AG04450 (cell line): ENCODE data around the gene LEAP2. TPM values are rescaled to one million over a fixed set of nuclear protein-coding genes. Genes with fewer than 3 reads are reported as not detected.
A peak's percentile ranks its signal among the peaks of the same experiment; 100 is the strongest.

Source experiments
- CTCF ChIA-PET: fragments of 300-600, 350-600 bp; formaldehyde crosslinking; extraction: SDS; loops from one replicate; lab custom pipeline; 2022; ENCODE audit warnings: antibody characterized with exemption, inconsistent platforms; lab: Charles Lee
- POLR2A ChIA-PET: fragments of 350-600 bp; formaldehyde crosslinking; extraction: SDS; loops from one replicate; lab custom pipeline; 2021; ENCODE audit warnings: antibody characterized with exemption, inconsistent platforms; lab: Yijun Ruan, JAX
- DNase-seq: peaks from one replicate; pipeline ENCODE4 v3.0.0-alpha.2; 2011; ENCODE audit warnings: low read depth, low spot score
- H3K27ac ChIP-seq: one replicate; pipeline ENCODE4 v1.5.1; 2012; ENCODE audit warnings: low read depth, low read length, control low read depth
- H3K27me3 ChIP-seq: one replicate; pipeline ENCODE4 v1.6.0; 2012; ENCODE audit warnings: low read length; ENCODE audit not compliant: control insufficient read depth, insufficient read depth
- H3K4me3 ChIP-seq: 2 replicates; pipeline ENCODE4 v1.5.1; 2011; ENCODE audit warnings: mild to moderate bottlenecking, low read depth, low read length, control low read depth
- H3K9me3 ChIP-seq: 2 replicates; pipeline ENCODE4 v1.5.1; 2012; ENCODE audit warnings: low read length; ENCODE audit not compliant: control insufficient read depth, insufficient read depth
- CTCF ChIP-seq: IDR thresholded peaks from 2 replicates; pipeline ENCODE4 v1.5.1; 2011; ENCODE audit warnings: low read depth, low read length, control low read depth, inconsistent platforms
- polyA plus RNA-seq: library from polyadenylated mRNA; depleted of rRNA; stranded (reverse); fragments of >200 nt; gene quantifications from 2 replicates; pipeline ENCODE4 v1.2.3, GENCODE V29; 2011

LEAP2 gene
- polyA plus RNA-seq, 1 experiment, result 0.91 TPM

GRCh38 chr5:132830436-132831094 lies 42.9 kb upstream of the LEAP2 start, which contains the start of gene SHROOM1:
Gene SHROOM1 (minus strand): TSS chr5:132830647. CDS start chr5:132826140, 4,507 bp downstream.
- Histone ChIP-seq H3K27ac (no peak within 1 kb of the TSS), H3K27me3 (no peaks in the 10 kb centered on the region), H3K9me3 (no peaks in the 10 kb centered on the region), H3K4me3 (peak within 1 kb of the TSS; percentile 70)
- CTCF ChIA-PET, result interaction anchor here (0.7 to 5.9 kb wide), 11 partner anchors 10 to 444 kb away, joined by 3 to 44 read pairs (median 5); no protein-coding TSS in a partner anchor
- TF ChIP-seq CTCF, result no peak
- POLR2A ChIA-PET, result interaction anchor here (1.3 to 2.6 kb wide), 2 partner anchors 34 to 36 kb away, joined by 7 to 12 read pairs; partner anchors contain the start of genes GDF9 and UQCRQ
- DNase-seq, result no peak

GRCh38 chr5:132831095-132831860 lies 42.2 kb upstream of the LEAP2 start:
- DNase-seq, result no peak
- ChIA-PET POLR2A (interaction anchor here (1.3 to 2.6 kb wide), 2 partner anchors 34 to 35 kb away, joined by 7 to 12 read pairs; partner anchors contain the start of genes GDF9 and UQCRQ), CTCF (interaction anchor here (0.7 to 5.9 kb wide), 8 partner anchors 11 to 445 kb away, joined by 4 to 44 read pairs (median 10); no protein-coding TSS in a partner anchor)
- TF ChIP-seq CTCF, result no peak
- H3K9me3 ChIP-seq, result no peaks in the 10 kb centered on the region
- H3K27me3 ChIP-seq, result no peaks in the 10 kb centered on the region
- H3K27ac ChIP-seq, result no peak overlapping the region
- peak overlapping the region; percentile 70 for H3K4me3 ChIP-seq

- POLR2A ChIA-PET, result interaction anchor here (1.3 kb wide), 1 partner anchor 34 kb away, joined by 5 read pairs; the partner anchor contains the start of genes GDF9 and UQCRQ
- Histone ChIP-seq H3K4me3 (no peak overlapping the region), H3K27me3 (no peaks in the 10 kb centered on the region), H3K27ac (no peak overlapping the region), H3K9me3 (no peaks in the 10 kb centered on the region)
- CTCF ChIA-PET, result interaction anchor here (0.9 to 5.9 kb wide), 2 partner anchors 13 to 28 kb away, joined by 3 to 44 read pairs; no protein-coding TSS in a partner anchor
- no peak for DNase-seq
- no peak for TF ChIP-seq CTCF
Measured at GRCh38 chr5:132832612-132833011, 40.9 kb upstream of the LEAP2 start.

- DNase-seq, result no peak
- TF ChIP-seq CTCF, result no peak
- Histone ChIP-seq H3K4me3 (no peak overlapping the region), H3K27me3 (no peaks in the 10 kb centered on the region), H3K9me3 (no peaks in the 10 kb centered on the region), H3K27ac (no peak overlapping the region)
- CTCF ChIA-PET, result interaction anchor here (1.4 to 2.1 kb wide), 2 partner anchors 14 to 49 kb away, joined by 6 to 11 read pairs; no protein-coding TSS in a partner anchor
- POLR2A ChIA-PET, result interaction anchor here (0.7 kb wide), 1 partner anchor 48 kb away, joined by 3 read pairs; no protein-coding TSS in a partner anchor
Measured at GRCh38 chr5:132834057-132834456, 39.4 kb upstream of the LEAP2 start.
